Fibroblast of lung (primary cell): ENCODE data around the gene ZNF219. TPM values are rescaled to one million over a fixed set of nuclear protein-coding genes. Genes with fewer than 3 reads are reported as not detected.

Experiments used
- DNase-seq, 2 donors: peaks; one replicate each; pipeline versions ENCODE4 v3.0.0 to v3.0.0-alpha.2; 2010; ENCODE audit warnings: low read depth in 2 of 2
- H2AFZ ChIP-seq: 2 replicates; pipeline ENCODE4 v1.5.1; 2012; ENCODE audit warnings: low read length, control low read depth, inconsistent platforms
- H3K27ac ChIP-seq: 2 replicates; pipeline ENCODE4 v1.5.1; 2011; ENCODE audit warnings: low read length, control low read depth; ENCODE audit not compliant: insufficient read depth
- H3K27me3 ChIP-seq: 2 replicates; pipeline ENCODE4 v1.5.1; 2011; ENCODE audit warnings: mild to moderate bottlenecking, low read length; ENCODE audit not compliant: control insufficient read depth, insufficient read depth
- H3K36me3 ChIP-seq: 2 replicates; pipeline ENCODE4 v1.5.1; 2011; ENCODE audit warnings: low read length; ENCODE audit not compliant: control insufficient read depth, insufficient read depth
- H3K4me1 ChIP-seq: 2 replicates; pipeline ENCODE4 v1.5.1; 2011; ENCODE audit warnings: low read length; ENCODE audit not compliant: control insufficient read depth, insufficient read depth; ENCODE audit errors: extremely low read depth
- H3K4me2 ChIP-seq: 2 replicates; pipeline ENCODE4 v1.5.1; 2011; ENCODE audit warnings: low read length, control low read depth; ENCODE audit not compliant: insufficient read depth; ENCODE audit errors: extremely low read depth
- H3K4me3 ChIP-seq, 4 experiments: fragments of 200-600 bp in 1 of 4; sonication (generic) in 1 of 4; replicated peaks in 1 of 4; 2 replicates each; pipeline ENCODE4 v1.5.1; 2011 to 2016; ENCODE audit warnings: low read length in 4 of 4, low read depth in 3 of 4, mild to moderate bottlenecking in 3 of 4, control low read depth in 2 of 4, inconsistent platforms in 1 of 4, mixed read lengths in 1 of 4; ENCODE audit not compliant: insufficient read depth in 1 of 4; ENCODE audit errors: control extremely low read depth in 1 of 4
- H3K79me2 ChIP-seq: 2 replicates; pipeline ENCODE4 v1.5.1; 2012; ENCODE audit warnings: mild to moderate bottlenecking, low read length, inconsistent platforms; ENCODE audit not compliant: control insufficient read depth, insufficient read depth
- H3K9ac ChIP-seq: 2 replicates; pipeline ENCODE4 v1.5.1; 2011; ENCODE audit warnings: mild to moderate bottlenecking, low read length, control low read depth; ENCODE audit not compliant: insufficient read depth
- H3K9me3 ChIP-seq: 2 replicates; pipeline ENCODE4 v1.5.1; 2012; ENCODE audit warnings: low read depth, low read length; ENCODE audit not compliant: control insufficient read depth, insufficient read depth
- H4K20me1 ChIP-seq: 2 replicates; pipeline ENCODE4 v1.5.1; 2011; ENCODE audit warnings: low read length; ENCODE audit not compliant: control insufficient read depth, insufficient read depth; ENCODE audit errors: extremely low read depth
- CTCF ChIP-seq, 2 donors: IDR thresholded peaks in 1 of 2; conservative IDR thresholded peaks in 1 of 2; 1 replicate in 1 of 2; 2 replicates in 1 of 2; pipeline ENCODE4 v1.5.1; 2011 to 2012; ENCODE audit warnings: low read length in 2 of 2, control low read depth in 1 of 2, inconsistent platforms in 1 of 2, low read depth in 1 of 2, mild to moderate bottlenecking in 1 of 2
- EZH2 ChIP-seq: IDR thresholded peaks from 2 replicates; pipeline ENCODE4 v1.5.1; 2012; ENCODE audit warnings: low read length, control low read depth, mild to moderate bottlenecking; ENCODE audit errors: missing control alignments
- polyA plus RNA-seq, 2 donors: library from polyadenylated mRNA; depleted of rRNA in 1 of 2; stranded (reverse) in 1 of 2; unstranded in 1 of 2; fragments of >200 nt; gene quantifications; 2 replicates each; pipeline ENCODE4 v1.2.1, GENCODE V29; 2011 to 2012; ENCODE audit warnings: missing spikeins in 1 of 2
- total RNA-seq: library from RNA; depleted of rRNA; stranded (reverse); fragments of >200 nt; gene quantifications from 2 replicates; pipeline ENCODE4 v1.2.1, GENCODE V29; 2014

ZNF219 gene
- total and polyA plus RNA-seq, 2 donors (not counting 1 experiment from before 2014, with no cell fraction given), result 2.2 to 4.6 TPM

DNA sequence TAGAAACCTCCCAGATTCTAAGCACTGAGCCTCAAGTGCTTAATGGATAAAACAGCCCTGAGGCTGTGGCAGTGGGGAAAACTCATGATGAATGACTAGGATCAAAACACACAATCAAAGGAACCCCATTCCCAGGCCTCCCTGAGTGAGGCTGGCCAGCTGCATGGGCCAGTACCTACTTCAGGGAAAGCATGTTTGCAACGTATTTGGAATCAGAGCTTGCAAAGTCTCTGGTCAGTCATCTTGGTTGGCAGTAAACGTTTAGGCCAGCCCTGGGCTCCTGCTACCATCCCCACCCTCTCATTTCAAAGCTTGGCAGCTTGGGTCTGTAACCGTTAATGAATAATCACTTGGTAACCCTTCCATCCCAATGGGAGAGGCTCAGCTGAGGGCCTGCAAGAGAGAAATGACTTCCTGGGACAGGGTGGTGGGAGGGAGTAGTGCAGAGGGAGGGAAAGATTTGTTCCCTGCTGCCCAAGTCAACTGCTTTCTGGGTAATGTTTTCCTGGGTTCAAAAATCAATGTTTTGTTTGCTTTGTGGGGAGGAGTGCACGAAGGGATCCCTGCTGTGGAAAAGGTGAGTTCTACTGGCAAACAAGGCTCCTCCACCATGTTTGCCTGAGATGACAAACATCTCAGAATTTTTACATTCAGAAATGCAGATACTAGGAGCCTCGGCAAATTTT, 42.9 kb downstream of the ZNF219 start:
- H4K20me1 ChIP-seq, result no peaks in the 10 kb centered on the region
- no peaks in the 10 kb centered on the region for H3K9me3 ChIP-seq
- no peaks in the 10 kb centered on the region for H3K79me2 ChIP-seq
- no peaks in the 10 kb centered on the region for H3K36me3 ChIP-seq
- no peak overlapping the region for H3K4me3 ChIP-seq
- no peak overlapping the region for H3K9ac ChIP-seq
- no peak overlapping the region for H3K27ac ChIP-seq
- no peaks in the 10 kb centered on the region for H3K4me1 ChIP-seq
- TF ChIP-seq CTCF (conservative IDR thresholded peaks at IDR 0.05 in 1 of 2, IDR thresholded peaks at IDR 0.05 in 1 of 2; ENCODE audit: low read depth in 1 of 2, low read length in 2 of 2), result no peak
- no peak for TF ChIP-seq EZH2
- H2AFZ ChIP-seq, result no peak overlapping the region
- peaks cover 3% of the 10 kb centered on the region for H3K27me3 ChIP-seq
- no peak for DNase-seq
- no peak overlapping the region for H3K4me2 ChIP-seq

DNA sequence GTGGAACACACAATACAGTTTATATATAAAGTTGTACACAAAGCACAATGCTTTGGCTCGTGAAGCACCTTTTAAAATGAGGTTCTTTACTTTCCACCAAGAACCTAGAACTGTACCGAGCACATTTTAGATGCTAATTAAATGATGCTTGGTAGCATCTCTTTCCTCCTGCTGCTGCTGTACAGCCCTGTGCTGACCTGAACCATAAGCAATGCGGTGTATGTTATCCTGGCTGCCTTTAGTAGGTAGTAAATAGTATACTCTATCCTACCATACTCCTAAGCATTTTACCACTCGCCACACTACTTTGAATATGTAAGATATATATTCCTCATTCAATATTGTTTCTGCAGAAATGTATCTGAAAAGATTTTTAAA, 43.7 kb downstream of the ZNF219 start:
- Histone ChIP-seq H3K36me3 (no peaks in the 10 kb centered on the region), H3K4me1 (no peaks in the 10 kb centered on the region), H3K27ac (no peak overlapping the region), H2AFZ (no peak overlapping the region), H4K20me1 (no peaks in the 10 kb centered on the region), H3K9me3 (no peaks in the 10 kb centered on the region), H3K9ac (no peak overlapping the region), H3K79me2 (no peaks in the 10 kb centered on the region), H3K27me3 (no peaks in the 10 kb centered on the region), H3K4me2 (no peak overlapping the region), H3K4me3 (no peak overlapping the region)
- TF ChIP-seq CTCF (conservative IDR thresholded peaks at IDR 0.05 in 1 of 2, IDR thresholded peaks at IDR 0.05 in 1 of 2; ENCODE audit: low read depth in 1 of 2, low read length in 2 of 2) (no peak), EZH2 (no peak)
- no peak for DNase-seq

DNA sequence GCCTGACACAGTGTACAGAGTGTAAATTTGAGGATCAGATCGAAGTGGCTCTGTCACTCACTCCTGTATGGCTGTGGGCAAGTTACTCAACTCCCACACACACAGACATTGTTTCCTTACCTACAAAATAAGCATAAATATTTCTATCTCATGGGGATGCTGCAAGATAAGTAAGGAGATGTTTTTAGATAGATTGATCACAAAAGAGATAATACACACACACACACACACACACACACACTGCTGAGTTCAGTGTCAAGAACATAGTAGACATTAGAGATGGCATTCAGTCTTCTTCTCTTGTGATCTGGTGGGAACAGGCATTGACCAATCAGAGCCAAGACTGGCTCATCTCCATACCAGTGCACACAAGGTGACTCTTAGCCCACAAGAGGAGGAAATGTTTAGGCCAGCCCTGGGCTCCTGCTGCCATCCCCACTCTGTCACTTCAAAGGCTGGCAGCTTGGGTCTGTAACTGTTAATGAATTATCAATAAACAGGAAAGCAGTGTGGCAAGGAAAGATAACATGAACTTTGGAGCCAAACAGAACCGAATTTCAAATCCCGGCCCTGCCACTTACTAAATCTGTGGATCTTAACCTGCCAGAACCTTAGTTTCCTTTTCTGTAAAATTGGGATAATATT, 44.2 kb downstream of the ZNF219 start:
- H3K9ac ChIP-seq, result no peak overlapping the region
- DNase-seq, result no peak
- H2AFZ ChIP-seq, result no peak overlapping the region
- no peaks in the 10 kb centered on the region for H3K4me1 ChIP-seq
- H3K27me3 ChIP-seq, result no peaks in the 10 kb centered on the region
- H3K79me2 ChIP-seq, result no peaks in the 10 kb centered on the region
- no peaks in the 10 kb centered on the region for H3K36me3 ChIP-seq
- H3K9me3 ChIP-seq, result no peaks in the 10 kb centered on the region
- H3K4me3 ChIP-seq, result no peak overlapping the region
- H3K27ac ChIP-seq, result no peak overlapping the region
- H3K4me2 ChIP-seq, result no peak overlapping the region
- TF ChIP-seq EZH2, result no peak
- no peak for TF ChIP-seq CTCF (conservative IDR thresholded peaks at IDR 0.05 in 1 of 2, IDR thresholded peaks at IDR 0.05 in 1 of 2; ENCODE audit: low read depth in 1 of 2, low read length in 2 of 2)
- no peaks in the 10 kb centered on the region for H4K20me1 ChIP-seq
